Cardiac muscle cell (in vitro differentiated cells and primary cell): ENCODE results near the gene TMEM205. TPM values are rescaled to one million over a fixed set of nuclear protein-coding genes. Genes with fewer than 3 reads are reported as not detected.
A peak's percentile ranks its signal among the peaks of the same experiment; 100 is the strongest.
"Not testable (repeated sequence)": the region's sequence is repeated elsewhere in the genome, so short reads cannot be mapped to it uniquely, and the experiment has no call there.

Source experiments
- DNase-seq, 2 donors: peaks; one replicate each; pipeline versions ENCODE4 v3.0.0 to v3.0.0-alpha.2; 2010 to 2017; ENCODE audit warnings: low read depth in 1 of 2, low spot score in 1 of 2
- H3K27ac ChIP-seq: fragments of 200-600 bp; sonication (generic); 2 replicates; pipeline ENCODE4 v1.5.1; 2016
- H3K27me3 ChIP-seq: fragments of 200-600 bp; sonication (generic); 2 replicates; pipeline ENCODE4 v1.6.0; 2016; ENCODE audit warnings: control low read depth
- H3K36me3 ChIP-seq: fragments of 200-600 bp; sonication (generic); 2 replicates; pipeline ENCODE4 v1.5.1; 2016; ENCODE audit warnings: control low read depth
- H3K4me1 ChIP-seq: fragments of 200-600 bp; sonication (generic); 2 replicates; pipeline ENCODE4 v1.8.1; 2017; ENCODE audit warnings: low read depth, mild to moderate bottlenecking, mixed run types
- H3K4me3 ChIP-seq: fragments of 200-600 bp; sonication (generic); 2 replicates; pipeline ENCODE4 v1.5.1; 2016; ENCODE audit warnings: mild to moderate bottlenecking
- H3K9me3 ChIP-seq: fragments of 200-600 bp; sonication (generic); 2 replicates; pipeline ENCODE4 v1.5.1; 2017; ENCODE audit warnings: low read depth, mild to moderate bottlenecking, control low read depth
- CTCF ChIP-seq: IDR thresholded peaks from 2 replicates; pipeline ENCODE4 v1.5.1; 2012; ENCODE audit warnings: low read depth, mild to moderate bottlenecking, low read length
- polyA plus RNA-seq: library from polyadenylated mRNA; unstranded; fragments of >200 nt; fragmentation: Nextera tagmentation; extraction: Ambion mirVana; gene quantifications from 2 replicates; pipeline ENCODE4 v1.2.1, GENCODE V29; 2016
- total RNA-seq: library from RNA; depleted of rRNA; stranded (reverse); fragments of >200 nt; gene quantifications from 2 replicates; pipeline ENCODE4 v1.2.3, GENCODE V29; 2016

The TMEM205 gene
- total and polyA plus RNA-seq, 2 experiments from 2014 or later, result 137 to 154 TPM

GRCh38 chr19:11359421-11359820 is 13.4 kb upstream of the TMEM205 start:
- no peaks in the 10 kb centered on the region for H3K27me3 ChIP-seq
- H3K4me3 ChIP-seq, result no peak overlapping the region
- no peaks in the 10 kb centered on the region for H3K9me3 ChIP-seq
- no peak for DNase-seq
- H3K4me1 ChIP-seq, result no peaks in the 10 kb centered on the region
- no peak for TF ChIP-seq CTCF
- H3K36me3 ChIP-seq, result no peaks in the 10 kb centered on the region
- no peak overlapping the region for H3K27ac ChIP-seq

GRCh38 chr19:11356676-11357550 is 10.8 kb upstream of the TMEM205 start:
- Histone ChIP-seq H3K4me3 (no peak overlapping the region), H3K27ac (no peak overlapping the region), H3K27me3 (no peaks in the 10 kb centered on the region), H3K4me1 (no peaks in the 10 kb centered on the region), H3K9me3 (no peaks in the 10 kb centered on the region), H3K36me3 (no peaks in the 10 kb centered on the region)
- DNase-seq, result no peak
- TF ChIP-seq CTCF, result no peak

- no peaks in the 10 kb centered on the region for H3K9me3 ChIP-seq
- no peak overlapping the region for H3K4me3 ChIP-seq
- DNase-seq, result no peak
These were observed 10.0 kb upstream of the TMEM205 start for GRCh38 chr19:11356074-11356397.

GRCh38 chr19:11355160-11356073 is 9.3 kb upstream of the TMEM205 start, which contains the start of gene PLPPR2:
PLPPR2 (plus strand) TSS chr19:11355432; CDS start chr19:11357674, 2,242 bp downstream.
- Histone ChIP-seq H3K4me3 (peak within 1 kb of the TSS; percentile 33), H3K4me1 (no peaks in the 10 kb centered on the region), H3K9me3 (no peaks in the 10 kb centered on the region), H3K27me3 (no peaks in the 10 kb centered on the region), H3K36me3 (no peaks in the 10 kb centered on the region), H3K27ac (no peak within 1 kb of the TSS)
- peak; percentile 88 to 92 for DNase-seq
- TF ChIP-seq CTCF, result no peak

More at GRCh38 chr19:11356074-11356397, 10.0 kb upstream of the TMEM205 start:
- TF ChIP-seq CTCF, result no peak
- no peaks in the 10 kb centered on the region for H3K4me1 ChIP-seq
- no peak overlapping the region for H3K27ac ChIP-seq
- no peaks in the 10 kb centered on the region for H3K27me3 ChIP-seq
- H3K36me3 ChIP-seq, result no peaks in the 10 kb centered on the region

- not testable (repeated sequence) for H3K9me3 ChIP-seq, DNase-seq, H3K27me3 ChIP-seq, H3K27ac ChIP-seq, H3K4me1 ChIP-seq, H3K4me3 ChIP-seq, H3K36me3 ChIP-seq
These were observed 8.0 kb upstream of the TMEM205 start for GRCh38 chr19:11354102-11354501.
